Activated naive CD8-positive, alpha-beta T cell (primary cell): ENCODE results near the gene VEZT.

ENCODE experiments used
- H3K27ac Mint-ChIP-seq: one replicate; pipeline ENCODE4 v1.8.0; 2021; ENCODE audit warnings: mixed read lengths
- H3K27me3 Mint-ChIP-seq: one replicate; pipeline ENCODE4 v1.8.0; 2021; ENCODE audit warnings: mixed read lengths
- H3K36me3 Mint-ChIP-seq: one replicate; pipeline ENCODE4 v1.8.0; 2021; ENCODE audit warnings: mixed read lengths
- H3K4me1 Mint-ChIP-seq: one replicate; pipeline ENCODE4 v1.8.0; 2021; ENCODE audit warnings: low read depth, mixed read lengths
- H3K4me3 Mint-ChIP-seq: one replicate; pipeline ENCODE4 v1.8.0; 2021; ENCODE audit warnings: mild to moderate bottlenecking, mixed read lengths
- H3K9me3 Mint-ChIP-seq: one replicate; pipeline ENCODE4 v1.8.0; 2021; ENCODE audit warnings: low read depth, mixed read lengths

VEZT gene

GRCh38 chr12:95248604-95249360 is 31.2 kb downstream of the VEZT start:
- H3K27me3 Mint-ChIP-seq, result no peaks in the 10 kb centered on the region
- H3K4me1 Mint-ChIP-seq, result peaks cover 17% of the 10 kb centered on the region
- peaks cover 2% of the 10 kb centered on the region for H3K36me3 Mint-ChIP-seq
- H3K9me3 Mint-ChIP-seq, result no peaks in the 10 kb centered on the region
- H3K27ac Mint-ChIP-seq, result no peak overlapping the region
- H3K4me3 Mint-ChIP-seq, result no peak overlapping the region

DNA sequence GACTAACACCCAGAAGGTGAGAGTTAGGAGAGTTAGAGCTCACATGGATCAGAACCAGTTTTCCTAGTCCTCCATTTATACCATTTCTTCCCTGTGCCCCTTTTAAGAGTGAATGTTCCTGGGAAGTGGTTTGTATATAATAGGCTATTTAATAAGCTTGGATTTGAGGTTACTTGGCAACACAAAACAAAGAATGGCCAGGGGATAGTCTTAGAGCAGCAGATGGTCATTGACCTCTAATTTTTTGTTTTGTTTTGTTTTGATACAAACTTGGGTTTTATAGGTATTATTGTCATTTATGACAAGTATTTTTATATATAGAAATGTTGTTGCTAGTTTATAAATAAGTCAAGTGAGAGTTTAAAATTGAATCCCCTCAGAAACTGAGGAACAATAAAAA is 35.8 kb downstream of the VEZT start:
- H3K36me3 Mint-ChIP-seq, result peaks cover 17% of the 10 kb centered on the region
- H3K9me3 Mint-ChIP-seq, result no peaks in the 10 kb centered on the region
- no peak overlapping the region for H3K4me3 Mint-ChIP-seq
- peaks cover 5% of the 10 kb centered on the region for H3K4me1 Mint-ChIP-seq
- no peaks in the 10 kb centered on the region for H3K27me3 Mint-ChIP-seq
- no peak overlapping the region for H3K27ac Mint-ChIP-seq

DNA sequence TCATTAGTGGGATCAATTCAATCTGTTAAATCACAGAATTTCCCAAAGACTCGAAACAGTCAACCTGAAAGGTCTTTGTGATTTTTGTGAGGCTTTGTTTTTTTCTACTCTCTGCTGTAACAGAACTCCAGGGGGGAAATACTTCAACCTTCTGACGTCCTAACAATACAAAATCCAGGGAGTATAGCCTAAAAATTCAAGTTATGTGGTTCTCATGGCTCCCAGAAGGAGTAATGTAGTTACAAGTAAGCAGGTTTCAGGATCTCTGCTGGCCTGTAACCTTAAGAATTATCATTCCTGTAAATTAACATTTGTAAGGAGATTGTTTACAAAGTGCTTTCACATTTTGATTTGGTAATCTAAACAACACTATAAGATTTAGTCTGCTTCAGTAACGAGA is 39.9 kb downstream of the VEZT start:
- Mint-ChIP-seq H3K27ac (no peak overlapping the region), H3K4me1 (no peaks in the 10 kb centered on the region), H3K9me3 (no peaks in the 10 kb centered on the region), H3K27me3 (no peaks in the 10 kb centered on the region), H3K36me3 (peaks cover 25% of the 10 kb centered on the region), H3K4me3 (no peak overlapping the region)

- Mint-ChIP-seq H3K36me3 (peaks cover 25% of the 10 kb centered on the region), H3K27me3 (no peaks in the 10 kb centered on the region), H3K4me1 (no peaks in the 10 kb centered on the region), H3K4me3 (no peak overlapping the region), H3K9me3 (no peaks in the 10 kb centered on the region), H3K27ac (no peak overlapping the region)
Observed at GRCh38 chr12:95258151-95258550, 40.5 kb downstream of the VEZT start.

DNA sequence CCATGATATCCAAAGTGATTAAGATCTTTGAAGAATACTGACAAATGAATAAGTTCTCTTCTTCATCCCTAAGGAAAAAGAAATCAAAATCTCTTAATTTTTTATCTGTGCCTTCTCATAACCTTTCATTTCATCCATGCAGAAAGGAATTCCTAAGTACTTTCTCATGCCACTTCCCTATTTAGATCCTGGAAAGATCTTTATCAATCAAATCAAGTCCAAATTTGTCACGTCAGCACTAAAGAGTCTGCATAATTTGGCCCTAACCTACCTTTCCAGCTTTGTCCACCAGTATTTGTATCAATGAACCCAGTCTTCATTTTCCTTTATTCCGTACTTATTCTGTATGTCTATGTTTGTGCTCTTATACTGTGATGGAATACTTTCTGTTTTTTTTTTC is 41.2 kb downstream of the VEZT start:
- H3K27me3 Mint-ChIP-seq, result no peaks in the 10 kb centered on the region
- H3K36me3 Mint-ChIP-seq, result peaks cover 23% of the 10 kb centered on the region
- H3K9me3 Mint-ChIP-seq, result no peaks in the 10 kb centered on the region
- H3K27ac Mint-ChIP-seq, result no peak overlapping the region
- H3K4me3 Mint-ChIP-seq, result no peak overlapping the region
- no peaks in the 10 kb centered on the region for H3K4me1 Mint-ChIP-seq

GRCh38 chr12:95259368-95259767 is 41.8 kb downstream of the VEZT start:
- Mint-ChIP-seq H3K4me3 (no peak overlapping the region), H3K27ac (no peak overlapping the region), H3K9me3 (no peaks in the 10 kb centered on the region), H3K36me3 (peaks cover 23% of the 10 kb centered on the region), H3K27me3 (no peaks in the 10 kb centered on the region), H3K4me1 (no peaks in the 10 kb centered on the region)

GRCh38 chr12:95261109-95261508 is 43.5 kb downstream of the VEZT start:
- Mint-ChIP-seq H3K27me3 (no peaks in the 10 kb centered on the region), H3K36me3 (peaks cover 17% of the 10 kb centered on the region), H3K4me3 (no peak overlapping the region), H3K27ac (no peak overlapping the region), H3K4me1 (no peaks in the 10 kb centered on the region), H3K9me3 (no peaks in the 10 kb centered on the region)

GRCh38 chr12:95262808-95263207 is 45.2 kb downstream of the VEZT start:
- peaks cover 17% of the 10 kb centered on the region for H3K36me3 Mint-ChIP-seq
- H3K4me1 Mint-ChIP-seq, result no peaks in the 10 kb centered on the region
- no peak overlapping the region for H3K4me3 Mint-ChIP-seq
- H3K27me3 Mint-ChIP-seq, result no peaks in the 10 kb centered on the region
- no peak overlapping the region for H3K27ac Mint-ChIP-seq
- H3K9me3 Mint-ChIP-seq, result no peaks in the 10 kb centered on the region

DNA sequence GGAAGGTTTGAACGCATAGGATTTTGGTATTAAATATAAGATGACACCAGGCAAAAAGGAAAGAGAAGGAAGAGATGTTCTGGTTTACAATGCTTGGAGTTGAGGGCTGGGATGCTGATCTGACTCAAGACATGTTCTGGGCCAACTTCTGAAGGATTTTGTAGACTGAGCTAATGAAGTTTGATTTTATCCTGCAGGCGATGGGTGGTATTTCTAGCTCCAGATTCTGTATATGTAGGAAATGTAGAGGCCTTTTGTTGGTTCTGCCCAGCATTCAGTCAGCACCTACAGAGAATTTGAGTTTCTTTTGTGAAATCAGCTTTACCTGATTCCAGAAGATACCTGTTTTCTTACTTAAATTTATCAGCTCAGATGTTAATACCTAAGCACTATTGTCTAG is 48.2 kb downstream of the VEZT start:
- Mint-ChIP-seq H3K4me1 (no peaks in the 10 kb centered on the region), H3K9me3 (no peaks in the 10 kb centered on the region), H3K36me3 (peaks cover 8% of the 10 kb centered on the region), H3K27ac (no peak overlapping the region), H3K4me3 (no peak overlapping the region), H3K27me3 (no peaks in the 10 kb centered on the region)

DNA sequence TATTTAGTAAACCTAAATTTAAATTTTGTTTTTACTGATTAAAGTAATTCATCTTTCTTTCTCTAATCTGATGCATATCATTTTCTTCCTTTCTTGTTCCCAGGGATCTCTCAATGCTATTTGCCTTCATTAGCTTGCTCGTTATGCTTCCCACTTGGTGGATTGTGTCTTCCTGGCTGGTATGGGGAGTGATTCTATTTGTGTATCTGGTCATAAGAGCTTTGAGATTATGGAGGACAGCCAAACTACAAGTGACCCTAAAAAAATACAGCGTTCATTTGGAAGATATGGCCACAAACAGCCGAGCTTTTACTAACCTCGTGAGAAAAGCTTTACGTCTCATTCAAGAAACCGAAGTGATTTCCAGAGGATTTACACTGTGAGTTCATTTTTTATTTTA is 48.6 kb downstream of the VEZT start:
- Mint-ChIP-seq H3K27ac (no peak overlapping the region), H3K36me3 (peaks cover 8% of the 10 kb centered on the region), H3K9me3 (no peaks in the 10 kb centered on the region), H3K27me3 (no peaks in the 10 kb centered on the region), H3K4me3 (no peak overlapping the region), H3K4me1 (no peaks in the 10 kb centered on the region)

DNA sequence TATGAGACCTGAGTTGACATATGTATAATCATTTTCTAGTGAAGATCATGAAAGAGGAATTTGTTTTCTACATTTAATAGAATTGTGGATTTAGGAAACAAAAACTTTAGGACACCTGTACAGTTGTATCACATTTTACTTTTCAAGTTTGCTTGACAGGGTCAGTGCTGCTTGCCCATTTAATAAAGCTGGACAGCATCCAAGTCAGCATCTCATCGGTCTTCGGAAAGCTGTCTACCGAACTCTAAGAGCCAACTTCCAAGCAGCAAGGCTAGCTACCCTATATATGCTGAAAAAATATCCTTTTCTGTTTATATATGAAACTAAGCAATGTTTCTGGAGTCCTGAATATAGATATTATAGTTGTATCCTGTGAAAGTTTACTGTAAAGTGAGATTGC is 52.3 kb downstream of the VEZT start:
- Mint-ChIP-seq H3K36me3 (peaks cover 10% of the 10 kb centered on the region), H3K4me1 (no peaks in the 10 kb centered on the region), H3K27ac (no peak overlapping the region), H3K27me3 (no peaks in the 10 kb centered on the region), H3K4me3 (no peak overlapping the region), H3K9me3 (no peaks in the 10 kb centered on the region)

DNA sequence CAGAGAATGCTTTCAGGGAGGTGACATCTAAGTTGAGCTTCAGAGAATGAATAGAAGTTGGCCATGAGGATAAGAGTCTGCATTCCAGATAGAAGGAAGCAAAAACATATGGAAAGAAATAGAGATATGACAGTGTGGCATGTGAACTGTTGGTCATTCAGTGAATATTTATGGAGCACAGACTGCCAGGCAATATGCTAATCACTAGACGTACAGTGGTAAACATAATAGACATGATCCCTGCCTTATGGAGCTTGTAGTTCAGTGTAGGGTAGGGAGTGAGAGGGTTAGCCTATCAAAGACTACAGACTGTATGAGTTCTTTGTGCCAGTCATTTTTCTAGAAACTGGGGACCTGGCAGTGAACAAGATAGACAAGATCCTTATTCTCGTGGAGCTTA is 53.9 kb downstream of the VEZT start:
- Mint-ChIP-seq H3K4me1 (no peaks in the 10 kb centered on the region), H3K27ac (no peak overlapping the region), H3K27me3 (no peaks in the 10 kb centered on the region), H3K9me3 (no peaks in the 10 kb centered on the region), H3K4me3 (no peak overlapping the region), H3K36me3 (peaks cover 15% of the 10 kb centered on the region)

GRCh38 chr12:95277139-95277538 is 59.5 kb downstream of the VEZT start:
- H3K4me3 Mint-ChIP-seq, result no peak overlapping the region
- no peaks in the 10 kb centered on the region for H3K9me3 Mint-ChIP-seq
- peaks cover 21% of the 10 kb centered on the region for H3K36me3 Mint-ChIP-seq
- no peaks in the 10 kb centered on the region for H3K4me1 Mint-ChIP-seq
- H3K27me3 Mint-ChIP-seq, result no peaks in the 10 kb centered on the region
- H3K27ac Mint-ChIP-seq, result no peak overlapping the region

GRCh38 chr12:95279856-95280255 is 62.2 kb downstream of the VEZT start:
- H3K4me1 Mint-ChIP-seq, result no peaks in the 10 kb centered on the region
- H3K4me3 Mint-ChIP-seq, result no peak overlapping the region
- H3K36me3 Mint-ChIP-seq, result peaks cover 29% of the 10 kb centered on the region

DNA sequence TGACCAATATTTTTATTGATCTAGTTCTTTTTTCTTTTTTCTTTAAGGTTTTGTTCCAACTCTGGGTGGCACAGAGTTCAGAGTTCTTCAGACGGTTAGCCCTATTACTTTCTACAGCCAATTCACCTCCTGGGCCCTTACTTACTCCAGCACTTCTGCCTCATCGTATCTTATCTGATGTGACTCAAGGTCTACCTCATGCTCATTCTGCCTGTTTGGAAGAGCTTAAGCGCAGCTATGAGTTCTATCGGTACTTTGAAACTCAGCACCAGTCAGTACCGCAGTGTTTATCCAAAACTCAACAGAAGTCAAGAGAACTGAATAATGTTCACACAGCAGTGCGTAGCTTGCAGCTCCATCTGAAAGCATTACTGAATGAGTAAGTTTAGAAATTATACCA is 64.7 kb downstream of the VEZT start:
- peaks cover 25% of the 10 kb centered on the region for H3K36me3 Mint-ChIP-seq
- H3K27me3 Mint-ChIP-seq, result no peaks in the 10 kb centered on the region
- no peak overlapping the region for H3K27ac Mint-ChIP-seq
- no peaks in the 10 kb centered on the region for H3K9me3 Mint-ChIP-seq
- H3K4me1 Mint-ChIP-seq, result no peaks in the 10 kb centered on the region
- H3K4me3 Mint-ChIP-seq, result no peak overlapping the region

More at GRCh38 chr12:95279856-95280255, 62.2 kb downstream of the VEZT start:
- Mint-ChIP-seq H3K9me3 (no peaks in the 10 kb centered on the region), H3K27ac (no peak overlapping the region), H3K27me3 (no peaks in the 10 kb centered on the region)

DNA sequence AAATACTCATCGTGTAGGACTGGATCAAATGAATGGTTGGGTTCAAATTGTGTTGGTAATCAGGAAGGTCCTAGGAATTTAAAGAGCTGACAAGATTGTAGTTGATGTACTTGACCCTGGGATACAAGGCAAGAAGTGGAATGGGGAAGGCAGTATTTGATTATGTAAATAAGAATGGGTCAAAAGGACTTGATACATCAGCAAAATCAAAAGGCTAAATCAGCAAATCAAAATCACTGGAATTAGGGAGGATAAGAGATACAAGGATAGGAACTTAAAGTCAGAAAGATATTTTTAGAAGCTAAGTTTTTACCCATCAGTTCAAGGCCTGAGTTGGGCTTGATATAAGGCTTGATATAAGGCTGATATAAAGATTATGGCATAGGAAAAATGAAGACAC is 65.8 kb downstream of the VEZT start:
- peaks cover 25% of the 10 kb centered on the region for H3K36me3 Mint-ChIP-seq

More for the DNA sequence above, 65.8 kb downstream of the VEZT start:
- no peaks in the 10 kb centered on the region for H3K9me3 Mint-ChIP-seq
- no peaks in the 10 kb centered on the region for H3K4me1 Mint-ChIP-seq
- H3K4me3 Mint-ChIP-seq, result no peak overlapping the region
- H3K27me3 Mint-ChIP-seq, result no peaks in the 10 kb centered on the region
- no peak overlapping the region for H3K27ac Mint-ChIP-seq
